Pulmonary artery endothelial cell (primary cell): ENCODE data around the gene UPF1. TPM values are rescaled to one million over a fixed set of nuclear protein-coding genes. Genes with fewer than 3 reads are reported as not detected.

Experiments
- DNase-seq: peaks from one replicate; pipeline ENCODE4 v3.0.0-alpha.2; 2011; ENCODE audit warnings: low read depth, low spot score
- total RNA-seq: library from RNA; depleted of rRNA; stranded (reverse); fragments of >200 nt; gene quantifications from 2 replicates; pipeline ENCODE4 v1.2.3, GENCODE V29; 2014

UPF1 gene
- total RNA-seq, result 62.3 and 80.6 TPM in 2 replicates

- DNase-seq, result peak; percentile 63
These were observed at the start of gene UPF1 for GRCh38 chr19:18831524-18832305. Gene UPF1, plus strand, starts transcription at chr19:18831959. Its CDS starts 251 bp downstream, at chr19:18832210.

GRCh38 chr19:18782559-18783225 lies 49.1 kb upstream of the UPF1 start:
- no peak for DNase-seq

GRCh38 chr19:18783958-18784785 lies 47.6 kb upstream of the UPF1 start:
- DNase-seq, result no peak

DNA sequence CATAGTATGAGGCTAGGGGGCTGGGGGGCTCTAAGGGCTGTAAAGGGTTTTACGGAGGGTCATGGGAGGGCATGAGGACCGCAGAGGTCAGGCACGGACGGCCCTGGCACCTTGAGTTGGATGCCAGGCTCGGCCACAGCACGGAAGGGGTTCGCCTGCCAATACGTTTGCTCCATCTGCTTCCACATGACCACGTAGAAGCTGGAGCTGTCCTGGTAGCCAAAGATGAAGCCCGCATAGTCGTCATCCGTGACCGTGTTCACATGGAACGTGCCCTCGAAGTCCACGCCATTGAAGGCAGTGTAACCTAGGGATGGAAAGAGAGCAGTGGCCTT lies 47.0 kb upstream of the UPF1 start:
- no peak for DNase-seq

- no peak for DNase-seq
These were observed 46.3 kb upstream of the UPF1 start for GRCh38 chr19:18785179-18786124.

DNA sequence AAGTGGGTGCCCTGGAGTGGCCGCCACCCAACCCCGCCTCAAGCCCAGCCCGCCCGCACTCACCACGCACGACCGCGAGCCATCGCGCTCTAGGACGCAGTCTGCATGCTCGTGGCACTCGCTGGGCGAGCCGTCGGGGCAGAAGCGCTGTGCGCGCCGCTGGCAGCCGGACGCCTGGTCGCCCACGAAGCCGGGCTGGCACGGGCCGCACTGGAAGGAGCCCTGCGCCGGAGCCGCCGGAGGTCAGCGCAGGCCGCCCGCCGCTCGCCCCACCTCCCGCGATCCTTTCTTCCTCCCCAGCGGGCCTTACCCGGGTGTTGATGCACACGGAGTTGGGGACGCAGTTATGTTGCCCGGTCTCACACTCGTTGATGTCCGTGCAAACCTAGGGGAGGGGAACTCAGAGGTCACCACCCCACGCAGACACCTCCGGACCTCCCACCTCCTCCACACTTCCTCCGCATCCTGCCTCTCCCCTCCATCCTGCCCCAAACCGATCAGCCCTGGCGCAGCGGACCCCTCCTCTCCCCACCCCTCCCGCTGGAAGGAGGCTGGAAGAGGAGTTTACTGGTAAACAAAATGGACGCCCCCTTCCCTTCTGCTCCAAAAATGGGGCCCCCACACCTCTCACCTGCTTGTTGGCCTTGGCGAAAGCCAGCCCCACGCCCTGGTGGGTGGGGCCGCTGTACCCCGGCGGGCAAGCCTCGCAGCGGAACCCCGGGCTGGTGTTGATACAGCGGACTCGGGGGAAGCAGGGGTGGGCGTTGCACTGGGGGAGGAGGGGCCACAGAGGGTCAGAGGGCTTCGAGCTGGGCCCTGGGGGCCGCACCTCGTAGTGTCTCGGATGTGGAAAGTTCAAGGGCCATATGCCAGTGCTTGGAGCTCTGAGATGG lies 43.0 kb upstream of the UPF1 start:
- DNase-seq, result no peak

DNA sequence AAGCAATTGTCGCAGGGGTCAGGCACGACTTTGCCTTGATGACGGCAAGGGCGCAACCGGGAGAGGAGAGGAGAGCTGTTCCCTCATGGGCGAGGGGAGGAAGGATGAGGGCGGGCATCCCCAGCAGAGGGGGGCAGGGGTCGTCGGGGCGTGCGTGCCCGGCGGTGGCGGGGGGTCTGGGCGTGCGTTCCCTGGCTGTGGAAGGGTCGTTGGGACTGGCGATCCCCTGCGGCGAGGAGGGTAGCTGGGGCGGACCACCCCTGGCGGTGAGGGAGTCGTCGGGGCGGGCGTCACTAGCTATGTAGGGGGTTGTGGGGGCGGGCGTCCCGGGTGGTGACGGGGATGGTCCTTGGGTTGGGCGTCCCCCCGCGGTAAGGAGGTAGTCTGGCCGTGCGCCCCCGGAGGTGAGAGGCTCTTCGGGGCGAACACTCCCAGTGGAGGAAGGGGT lies 42.3 kb upstream of the UPF1 start:
- no peak for DNase-seq

DNA sequence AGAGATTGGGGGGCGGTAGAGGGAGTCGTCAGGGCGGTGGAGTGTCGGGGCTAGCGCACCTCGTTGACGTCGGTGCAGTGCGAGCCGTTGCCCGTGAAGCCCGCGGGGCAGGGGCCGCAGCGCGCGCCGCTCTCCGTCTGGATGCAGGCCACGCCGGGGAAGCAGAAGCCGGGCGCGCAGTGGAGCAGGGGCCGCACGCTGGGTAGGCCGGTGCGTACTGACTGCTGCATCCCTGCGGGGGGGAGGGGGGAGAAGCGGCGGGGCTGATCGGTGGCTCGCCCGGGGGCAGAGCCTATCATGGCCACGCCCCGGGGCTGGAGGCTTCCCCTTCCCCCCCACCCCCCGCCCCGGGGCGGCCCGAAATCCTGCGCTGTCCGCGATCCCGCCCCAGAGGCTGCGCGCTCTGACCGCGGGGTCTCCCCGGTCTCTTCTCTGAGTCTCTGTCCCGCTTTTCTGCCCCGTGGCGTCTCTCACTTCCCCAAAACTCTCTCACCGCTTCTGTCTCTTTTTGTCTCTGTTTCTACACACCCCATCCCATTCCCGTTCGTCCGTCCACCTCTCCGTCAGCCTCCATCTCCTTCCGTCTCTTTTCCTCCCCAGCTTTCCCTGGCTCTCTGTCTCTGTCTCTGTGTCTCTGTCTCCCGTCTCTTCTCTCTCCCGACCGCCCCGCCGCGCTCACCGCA lies 41.7 kb upstream of the UPF1 start:
- no peak for DNase-seq

DNA sequence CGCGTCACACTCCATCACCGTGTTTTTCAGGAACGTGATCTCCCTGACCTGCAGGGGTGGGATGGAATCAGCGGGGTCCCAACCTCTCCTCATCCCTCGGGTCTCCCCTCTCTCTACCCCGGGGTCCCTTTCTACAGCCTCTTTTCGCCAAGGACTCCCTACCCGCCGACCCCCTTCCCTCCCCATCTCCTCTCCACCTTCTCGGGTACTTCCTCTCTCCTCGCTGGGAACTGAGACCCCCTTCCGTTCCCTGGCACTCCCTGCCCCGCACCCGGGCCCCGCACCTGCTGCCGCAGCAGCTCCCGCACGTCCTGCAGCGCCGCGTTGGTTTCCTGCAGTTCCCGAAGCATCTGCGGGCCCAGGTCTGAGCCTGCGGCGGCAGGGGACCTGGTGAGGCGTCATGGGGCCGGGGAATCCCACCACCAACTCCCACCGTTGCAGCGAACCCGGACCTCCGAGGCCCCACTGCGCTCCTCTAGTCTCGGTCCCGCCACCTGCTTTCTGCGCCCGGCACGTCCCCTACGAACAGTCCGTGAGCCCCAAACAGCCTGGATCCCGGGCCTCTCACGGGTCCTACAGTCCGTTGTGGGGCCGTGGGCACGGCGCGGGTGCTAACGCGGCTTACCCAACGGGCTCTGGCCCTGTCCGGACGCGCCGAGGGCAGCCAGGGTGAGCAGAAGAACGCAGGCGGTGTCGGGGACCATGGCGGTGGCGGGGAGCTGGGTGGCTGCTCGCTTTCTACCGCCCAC lies 41.0 kb upstream of the UPF1 start, which contains the start of gene COMP:
Gene COMP, minus strand, starts transcription at position 740 of the 749 bp plus-strand sequence. Its CDS starts 36 bp downstream, at position 704.
- no peak for DNase-seq

- DNase-seq, result no peak
These were observed 40.5 kb upstream of the UPF1 start for GRCh38 chr19:18791315-18791678.

DNA sequence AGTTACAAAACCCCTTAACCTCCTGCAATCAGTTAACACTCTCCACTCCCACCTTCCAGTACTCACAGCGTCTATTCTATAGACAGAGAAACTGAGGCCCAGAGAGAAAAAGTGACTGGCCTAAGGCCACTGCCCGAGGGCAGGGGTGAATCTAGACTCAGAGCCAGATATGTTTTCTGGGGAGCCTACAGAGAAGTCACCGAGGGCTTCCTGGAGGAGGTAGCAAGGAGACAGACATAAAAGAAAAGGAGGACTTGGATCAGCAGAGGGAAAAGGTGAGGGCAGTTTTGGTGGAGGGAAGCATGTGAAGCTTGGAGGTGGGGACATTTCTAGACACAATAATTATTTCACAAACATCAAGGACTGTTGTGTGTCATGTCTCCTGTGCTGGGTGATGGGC lies 39.1 kb upstream of the UPF1 start:
- no peak for DNase-seq

DNA sequence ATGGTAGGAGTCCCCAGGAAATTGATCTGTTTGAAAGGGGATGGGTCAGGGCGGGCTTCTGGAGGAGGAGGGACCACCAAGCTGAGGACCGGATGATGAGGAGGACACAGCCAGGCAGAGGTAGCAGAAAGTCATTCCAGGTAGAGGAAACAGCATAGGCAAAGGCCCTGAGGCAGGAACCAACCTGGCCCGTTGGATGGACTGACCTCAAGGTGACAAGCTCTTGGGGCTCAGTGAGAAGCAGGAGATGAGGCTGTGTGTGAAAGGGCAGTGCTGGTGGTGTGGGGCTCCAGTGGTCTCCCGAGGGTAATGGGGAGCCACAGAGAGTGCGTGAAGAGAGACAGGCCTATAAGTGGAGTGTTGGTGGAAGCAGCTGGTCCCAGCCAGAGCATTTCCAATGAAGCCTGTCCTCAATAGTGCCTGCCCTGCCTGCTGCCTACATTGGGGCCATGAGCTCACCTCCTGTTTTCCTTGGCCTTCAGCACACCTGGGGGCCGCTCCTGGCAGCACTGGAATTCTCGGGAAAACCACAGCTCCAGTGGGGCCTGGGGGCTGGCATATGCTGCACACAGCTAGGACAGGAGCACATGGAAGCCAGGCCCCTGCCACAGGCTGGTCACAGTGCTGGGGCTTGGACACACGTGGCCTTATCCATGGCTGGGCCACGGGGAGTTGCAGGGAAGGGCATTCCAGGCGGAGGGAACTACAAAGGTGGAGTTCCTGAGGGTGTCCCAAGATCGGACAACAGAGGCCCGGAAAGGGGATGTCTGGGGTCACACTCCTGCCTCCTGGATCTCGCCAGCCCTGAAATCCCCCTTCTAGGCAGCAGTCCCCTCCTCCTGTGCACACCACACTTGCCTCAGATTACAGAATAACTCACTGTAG lies 38.4 kb upstream of the UPF1 start:
- no peak for DNase-seq

DNA sequence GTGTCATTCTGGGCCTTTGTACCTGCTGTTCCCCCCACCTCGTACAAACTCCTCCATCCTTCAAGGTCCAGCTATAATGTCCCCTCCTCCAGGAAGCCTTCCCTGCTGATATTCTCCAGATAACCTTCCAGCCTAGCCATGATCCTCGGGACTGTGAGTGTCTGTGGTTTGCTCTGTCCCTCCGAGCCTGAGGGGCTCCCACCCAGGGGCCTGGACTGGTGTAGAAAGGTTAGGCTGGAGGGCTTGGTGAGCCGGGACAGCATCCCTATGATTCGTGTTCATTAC lies 37.8 kb upstream of the UPF1 start:
- DNase-seq, result no peak

DNA sequence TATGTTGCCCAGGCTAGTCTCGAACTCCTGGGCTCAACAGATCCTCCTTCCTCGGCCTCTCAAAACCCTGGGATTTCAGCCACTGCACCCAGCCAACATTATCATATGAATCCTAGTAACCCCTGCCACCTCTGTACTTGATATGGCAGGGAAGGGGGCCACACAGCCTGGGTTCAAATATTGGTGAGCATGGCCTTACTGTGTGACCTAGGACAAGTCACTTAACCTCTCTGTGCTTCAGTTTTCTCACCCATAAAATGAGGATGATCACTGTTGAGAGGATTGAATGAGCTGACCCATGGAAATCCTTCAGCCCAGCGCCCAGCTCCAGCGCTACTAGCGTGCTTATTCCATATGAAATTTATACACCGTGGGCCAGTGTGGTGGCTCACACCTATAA lies 37.1 kb upstream of the UPF1 start:
- DNase-seq, result no peak

GRCh38 chr19:18795540-18795939 lies 36.2 kb upstream of the UPF1 start:
- no peak for DNase-seq

GRCh38 chr19:18796239-18796638 lies 35.5 kb upstream of the UPF1 start:
- no peak for DNase-seq

GRCh38 chr19:18798384-18799352 lies 33.1 kb upstream of the UPF1 start:
- DNase-seq, result no peak
